ENCODE results near the gene TUT7. TPM values are rescaled to one million over a fixed set of nuclear protein-coding genes. Genes with fewer than 3 reads are reported as not detected.

Gene TUT7
- total and polyA plus RNA-seq, 4 donors: 7.1 to 38.1 (median 18.1) TPM

DNA sequence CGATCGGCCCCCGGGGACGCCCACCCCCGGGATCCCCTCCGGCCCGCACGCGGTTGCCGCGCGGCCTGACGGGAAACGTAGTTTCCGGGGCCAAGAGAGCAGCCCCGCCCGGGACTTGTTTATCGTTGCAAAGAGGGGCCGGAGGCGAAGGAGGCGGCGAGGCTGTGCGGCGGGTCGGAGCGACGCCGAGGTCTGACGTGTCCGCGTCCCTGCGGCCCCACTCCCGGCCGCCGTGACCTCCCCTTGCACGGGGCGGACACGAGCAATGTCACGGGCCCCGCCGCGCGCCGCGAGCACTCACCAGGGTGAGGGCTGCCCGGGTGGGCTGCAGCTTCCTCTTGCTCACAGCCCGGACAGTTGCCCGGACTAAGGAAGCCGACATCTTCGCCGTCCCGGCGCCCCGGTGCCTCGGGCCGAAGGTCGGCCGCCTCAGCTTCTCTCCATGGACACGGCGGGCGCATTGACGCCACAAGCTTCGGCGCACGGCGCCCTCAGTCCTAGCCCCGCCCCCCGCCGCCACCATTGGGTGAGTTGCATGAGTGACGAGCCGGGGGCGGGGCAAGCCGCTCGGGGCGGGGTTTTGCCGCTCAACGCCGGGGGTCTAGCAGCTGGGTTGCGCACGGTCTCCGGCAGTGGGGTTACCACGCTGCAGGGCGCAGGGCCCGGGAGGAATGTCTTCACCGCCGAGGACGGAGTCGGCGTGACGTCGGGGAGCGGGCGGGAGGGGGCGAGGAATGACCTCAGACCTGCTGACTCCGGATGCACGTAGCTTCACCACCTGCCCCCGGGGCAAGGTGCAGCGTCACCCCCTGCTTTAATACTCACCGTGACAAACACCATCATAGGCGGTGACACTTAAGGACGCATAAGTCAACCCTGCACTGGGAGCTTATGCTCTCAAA lies 71.9 kb downstream of the TUT7 start, which contains the start of gene ISCA1:
TSS of gene ISCA1 (minus strand) at position 462 of the 902 bp plus-strand sequence. CDS start at position 382, 80 bp downstream.
- 1% methylated on average over 90 to 101 of the region's 101 CpGs for WGBS, 2 donors

DNA sequence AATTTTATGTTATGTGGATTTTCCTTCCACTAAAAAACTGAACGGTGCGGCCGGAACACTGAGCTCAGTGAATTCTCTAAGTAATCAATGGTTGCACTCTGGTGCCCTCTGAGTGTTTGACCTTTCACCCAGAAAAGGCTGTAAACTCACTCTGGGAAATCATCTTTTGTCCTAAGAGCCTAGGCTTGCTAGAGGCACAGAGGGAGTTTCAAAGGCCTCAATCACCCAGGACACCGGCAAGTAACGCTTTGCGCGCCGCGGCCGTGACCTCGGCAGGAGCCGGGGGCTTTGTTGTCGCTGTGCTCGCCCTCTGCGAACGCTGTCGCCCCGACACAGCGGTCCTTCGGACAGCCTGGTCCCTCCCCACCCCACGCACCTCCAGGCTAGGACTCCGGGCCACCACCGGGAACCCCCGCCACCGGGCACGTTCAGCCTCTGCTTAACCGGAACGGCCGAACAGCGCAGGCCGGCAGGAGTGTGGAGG lies 72.6 kb downstream of the TUT7 start:
- peak overlapping the region in 1 of 2 donors; percentile 72 for H3K27ac ChIP-seq (ENCODE audit: low read depth in 1 of 2, low read length in 2 of 2)
- ATAC-seq (ENCODE audit: low FRiP score) (no peak), DNase-seq (no peak)
- 1% methylated on average over 31 of the region's 31 CpGs for WGBS, 2 donors
- intact Hi-C loops (cut with DNase I): loop anchor here in 1 of 2 donors (2.0 kb wide), 1 partner anchor 341 kb away; the partner anchor contains the start of gene NAA35
- peak overlapping the region; percentile 57 to 68 for H3K4me3 ChIP-seq (ENCODE audit: low read length in 2 of 2)
- H3K4me1 ChIP-seq (ENCODE audit: control insufficient read depth in 1 of 2, insufficient read depth in 2 of 2, low read length in 2 of 2): no peaks in the 10 kb centered on the region
- no peaks in the 10 kb centered on the region for H3K9me3 ChIP-seq (ENCODE audit: control insufficient read depth, low read length)
- no peaks in the 10 kb centered on the region for H3K36me3 ChIP-seq (ENCODE audit: control insufficient read depth in 1 of 2, insufficient read depth in 2 of 2, low read length in 1 of 2)
- H3K27me3 ChIP-seq (ENCODE audit: control insufficient read depth in 1 of 2, insufficient read depth in 2 of 2, low read length in 1 of 2): no peaks in the 10 kb centered on the region

More for the DNA sequence above, 71.9 kb downstream of the TUT7 start, which contains the start of gene ISCA1:
- Histone ChIP-seq H3K9me3 (ENCODE audit: control insufficient read depth, low read length) (no peaks in the 10 kb centered on the region), H3K27ac (ENCODE audit: low read depth in 1 of 2, low read length in 2 of 2) (peak within 1 kb of the TSS in 1 of 2 donors; percentile 72), H3K4me3 (ENCODE audit: low read length in 2 of 2) (peak within 1 kb of the TSS; percentile 57 to 68), H3K36me3 (ENCODE audit: control insufficient read depth in 1 of 2, insufficient read depth in 2 of 2, low read length in 1 of 2) (no peaks in the 10 kb centered on the region), H3K27me3 (ENCODE audit: control insufficient read depth in 1 of 2, insufficient read depth in 2 of 2, low read length in 1 of 2) (no peaks in the 10 kb centered on the region), H3K4me1 (ENCODE audit: control insufficient read depth in 1 of 2, insufficient read depth in 2 of 2, low read length in 2 of 2) (no peaks in the 10 kb centered on the region)
- intact Hi-C loops (cut with DNase I): loop anchor here in 1 of 2 donors (2.0 kb wide), 1 partner anchor 342 kb away; the partner anchor contains the start of gene NAA35
- peak; percentile 99 for ATAC-seq (ENCODE audit: low FRiP score)
- peak; percentile 98 to 99 for DNase-seq

- Histone ChIP-seq H3K9me3 (ENCODE audit: control insufficient read depth, low read length) (no peaks in the 10 kb centered on the region), H3K4me1 (ENCODE audit: control insufficient read depth in 1 of 2, insufficient read depth in 2 of 2, low read length in 2 of 2) (no peaks in the 10 kb centered on the region), H3K4me3 (ENCODE audit: low read length in 2 of 2) (no peak overlapping the region), H3K36me3 (ENCODE audit: control insufficient read depth in 1 of 2, insufficient read depth in 2 of 2, low read length in 1 of 2) (no peaks in the 10 kb centered on the region), H3K27ac (ENCODE audit: low read depth in 1 of 2, low read length in 2 of 2) (no peak overlapping the region), H3K27me3 (ENCODE audit: control insufficient read depth in 1 of 2, insufficient read depth in 2 of 2, low read length in 1 of 2) (no peaks in the 10 kb centered on the region)
- WGBS, 2 donors: 97% methylated on average over 7 of the region's 7 CpGs
- intact Hi-C loops (cut with DNase I): no loop called here
- ATAC-seq (ENCODE audit: low FRiP score) (no peak), DNase-seq (no peak)
Observed at GRCh38 chr9:86280580-86280979, 73.6 kb downstream of the TUT7 start.

DNA sequence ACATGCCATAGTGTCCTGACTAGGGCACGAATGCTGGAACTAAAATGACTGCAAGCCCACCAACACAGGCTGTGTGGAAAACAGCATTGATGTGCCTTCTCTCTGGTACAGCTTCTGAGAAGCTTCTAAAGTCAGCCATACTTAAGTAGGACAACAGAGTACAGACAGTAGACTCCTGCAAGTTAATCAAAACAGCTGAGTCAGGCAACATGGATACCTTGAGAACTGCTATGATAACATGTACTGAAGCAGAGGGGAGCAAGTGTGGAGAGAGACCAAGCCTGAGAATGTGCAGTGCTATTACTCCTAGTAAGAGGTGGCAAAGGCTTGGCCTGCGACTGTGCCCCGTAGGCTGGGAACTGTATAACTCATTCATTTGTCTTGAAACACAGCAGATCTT lies 74.4 kb downstream of the TUT7 start:
- WGBS, 2 donors: 94 to 95% methylated on average over 3 of the region's 3 CpGs
- intact Hi-C loops (cut with DNase I): no loop called here
- Histone ChIP-seq H3K4me1 (ENCODE audit: control insufficient read depth in 1 of 2, insufficient read depth in 2 of 2, low read length in 2 of 2) (peaks cover 0 to 2% of the 10 kb centered on the region in 2 donors), H3K27me3 (ENCODE audit: control insufficient read depth in 1 of 2, insufficient read depth in 2 of 2, low read length in 1 of 2) (no peaks in the 10 kb centered on the region), H3K36me3 (ENCODE audit: control insufficient read depth in 1 of 2, insufficient read depth in 2 of 2, low read length in 1 of 2) (no peaks in the 10 kb centered on the region), H3K27ac (ENCODE audit: low read depth in 1 of 2, low read length in 2 of 2) (no peak overlapping the region), H3K9me3 (ENCODE audit: control insufficient read depth, low read length) (no peaks in the 10 kb centered on the region), H3K4me3 (ENCODE audit: low read length in 2 of 2) (no peak overlapping the region)
- DNase-seq (no peak), ATAC-seq (ENCODE audit: low FRiP score) (no peak)

- no peak for DNase-seq
- Histone ChIP-seq H3K36me3 (ENCODE audit: control insufficient read depth in 1 of 2, insufficient read depth in 2 of 2, low read length in 1 of 2) (peaks cover 3 to 4% of the 10 kb centered on the region in 2 donors), H3K4me3 (ENCODE audit: low read length in 2 of 2) (no peak overlapping the region), H3K9me3 (ENCODE audit: control insufficient read depth, low read length) (no peaks in the 10 kb centered on the region), H3K27ac (ENCODE audit: low read depth in 1 of 2, low read length in 2 of 2) (no peak overlapping the region), H3K4me1 (ENCODE audit: control insufficient read depth in 1 of 2, insufficient read depth in 2 of 2, low read length in 2 of 2) (peaks cover 0 to 5% of the 10 kb centered on the region in 2 donors), H3K27me3 (ENCODE audit: control insufficient read depth in 1 of 2, insufficient read depth in 2 of 2, low read length in 1 of 2) (no peaks in the 10 kb centered on the region)
- ATAC-seq (ENCODE audit: low FRiP score): no peak
- 47 to 65% methylated on average over 1 of the region's 1 CpG for WGBS, 2 donors
- intact Hi-C loops (cut with DNase I): no loop called here
Observed at GRCh38 chr9:86277072-86277471, 77.1 kb downstream of the TUT7 start.

- 74 to 82% methylated on average over 3 of the region's 3 CpGs for WGBS, 2 donors
Observed at GRCh38 chr9:86275962-86276361, 78.2 kb downstream of the TUT7 start.

GRCh38 chr9:86274821-86275643 lies 79.2 kb downstream of the TUT7 start:
- Histone ChIP-seq H3K9me3 (ENCODE audit: control insufficient read depth, low read length) (no peaks in the 10 kb centered on the region), H3K36me3 (ENCODE audit: control insufficient read depth in 1 of 2, insufficient read depth in 2 of 2, low read length in 1 of 2) (peaks cover 4 to 7% of the 10 kb centered on the region in 2 donors), H3K4me3 (ENCODE audit: low read length in 2 of 2) (no peak overlapping the region), H3K4me1 (ENCODE audit: control insufficient read depth in 1 of 2, insufficient read depth in 2 of 2, low read length in 2 of 2) (peaks cover 0 to 5% of the 10 kb centered on the region in 2 donors), H3K27me3 (ENCODE audit: control insufficient read depth in 1 of 2, insufficient read depth in 2 of 2, low read length in 1 of 2) (no peaks in the 10 kb centered on the region), H3K27ac (ENCODE audit: low read depth in 1 of 2, low read length in 2 of 2) (no peak overlapping the region)
- DNase-seq (no peak), ATAC-seq (ENCODE audit: low FRiP score) (no peak)
- WGBS, 2 donors: 64 to 68% methylated on average over 7 of the region's 7 CpGs
- intact Hi-C loops (cut with DNase I): no loop called here

More at GRCh38 chr9:86275962-86276361, 78.2 kb downstream of the TUT7 start:
- no peak for DNase-seq
- Histone ChIP-seq H3K9me3 (ENCODE audit: control insufficient read depth, low read length) (no peaks in the 10 kb centered on the region), H3K36me3 (ENCODE audit: control insufficient read depth in 1 of 2, insufficient read depth in 2 of 2, low read length in 1 of 2) (peaks cover 4 to 7% of the 10 kb centered on the region in 2 donors), H3K4me1 (ENCODE audit: control insufficient read depth in 1 of 2, insufficient read depth in 2 of 2, low read length in 2 of 2) (peaks cover 0 to 5% of the 10 kb centered on the region in 2 donors), H3K27me3 (ENCODE audit: control insufficient read depth in 1 of 2, insufficient read depth in 2 of 2, low read length in 1 of 2) (no peaks in the 10 kb centered on the region), H3K27ac (ENCODE audit: low read depth in 1 of 2, low read length in 2 of 2) (no peak overlapping the region), H3K4me3 (ENCODE audit: low read length in 2 of 2) (no peak overlapping the region)
- no peak for ATAC-seq (ENCODE audit: low FRiP score)
- intact Hi-C loops (cut with DNase I): no loop called here

GRCh38 chr9:86272221-86272620 lies 82.0 kb downstream of the TUT7 start:
- peaks cover 0 to 5% of the 10 kb centered on the region in 2 donors for H3K4me1 ChIP-seq (ENCODE audit: control insufficient read depth in 1 of 2, insufficient read depth in 2 of 2, low read length in 2 of 2)
- ATAC-seq (ENCODE audit: low FRiP score): no peak
- WGBS, 2 donors: 94 to 95% methylated on average over 4 of the region's 4 CpGs

More at GRCh38 chr9:86272221-86272620, 82.0 kb downstream of the TUT7 start:
- Histone ChIP-seq H3K9me3 (ENCODE audit: control insufficient read depth, low read length) (no peaks in the 10 kb centered on the region), H3K36me3 (ENCODE audit: control insufficient read depth in 1 of 2, insufficient read depth in 2 of 2, low read length in 1 of 2) (peaks cover 4 to 7% of the 10 kb centered on the region in 2 donors), H3K27ac (ENCODE audit: low read depth in 1 of 2, low read length in 2 of 2) (no peak overlapping the region), H3K27me3 (ENCODE audit: control insufficient read depth in 1 of 2, insufficient read depth in 2 of 2, low read length in 1 of 2) (no peaks in the 10 kb centered on the region), H3K4me3 (ENCODE audit: low read length in 2 of 2) (no peak overlapping the region)
- no peak for DNase-seq
- intact Hi-C loops (cut with DNase I): no loop called here
